Measurements from ENCODE around the gene SP1. TPM values are rescaled to one million over a fixed set of nuclear protein-coding genes. Genes with fewer than 3 reads are reported as not detected.

SP1 gene
- polyA plus RNA-seq, 3 donors: 15.1 to 80.7 (median 22.7) TPM

GRCh38 chr12:53345486-53346188 is 34.3 kb upstream of the SP1 start:
- WGBS (ENCODE audit: insufficient coverage): 56% methylated on average over 1 of the region's 10 CpGs
- H3K9me3 ChIP-seq (replicated peaks in 1 of 2; ENCODE audit: control insufficient read depth in 1 of 2, insufficient read depth in 1 of 2, low read length in 2 of 2): no peaks in the 10 kb centered on the region
- H3K36me3 Mint-ChIP-seq: peaks cover 0 to 3% of the 10 kb centered on the region in 2 donors
- H3K27ac ChIP-seq (ENCODE audit: low read depth in 1 of 2, low read length in 2 of 2): no peak overlapping the region
- H3K9me3 Mint-ChIP-seq: peaks cover 0 to 10% (median 2%) of the 10 kb centered on the region in 7 donors
- H2AFZ ChIP-seq (ENCODE audit: insufficient read depth, low read depth, low read length, poor library complexity, severe bottlenecking): peak overlapping the region; percentile 99
- no peaks in the 10 kb centered on the region for H3K36me3 ChIP-seq (replicated peaks in 1 of 2; ENCODE audit: control insufficient read depth in 1 of 2, insufficient read depth in 2 of 2, low read length in 2 of 2)
- TF ChIP-seq CTCF (IDR thresholded peaks at IDR 0.05): peak; percentile 37
- H3K4me3 Mint-ChIP-seq: peak overlapping the region; percentile 98 to 100
- no peak overlapping the region for H3K27ac Mint-ChIP-seq
- no peaks in the 10 kb centered on the region for H3K79me2 ChIP-seq (ENCODE audit: insufficient read depth, low read length)
- H3K27me3 ChIP-seq (ENCODE audit: control insufficient read depth in 2 of 2, insufficient read depth in 2 of 2, low read length in 2 of 2): peaks cover 0 to 10% of the 10 kb centered on the region in 2 donors
- peak overlapping the region; percentile 97 for H3K4me2 ChIP-seq (replicated peaks; ENCODE audit: extremely low read depth, low read length, poor library complexity, severe bottlenecking)
- no peak for DNase-seq
- no peaks in the 10 kb centered on the region for H4K20me1 ChIP-seq (ENCODE audit: insufficient read depth, low read length)
- intact Hi-C loops (cut with micrococcal nuclease): loop anchor here in 1 of 2 donors (2.0 kb wide), 1 partner anchor 21 kb away; no protein-coding TSS in a partner anchor
- peaks cover 20% of the 10 kb centered on the region for H3K4me1 Mint-ChIP-seq
- peak overlapping the region in 2 of 3 experiments; percentile 59 to 86 for H3K4me3 ChIP-seq (replicated peaks in 1 of 3; ENCODE audit: low read depth in 2 of 3, low read length in 3 of 3)
- peaks cover 15 to 18% of the 10 kb centered on the region in 2 donors for H3K4me1 ChIP-seq (ENCODE audit: control insufficient read depth in 1 of 2, insufficient read depth in 2 of 2, low read length in 2 of 2)
- H3K27me3 Mint-ChIP-seq (ENCODE audit: low read depth in 3 of 3): peaks cover 11 to 22% (median 20%) of the 10 kb centered on the region in 3 donors
- H3K9ac ChIP-seq (ENCODE audit: insufficient read depth, low read length, poor library complexity, severe bottlenecking): peak overlapping the region; percentile 71

GRCh38 chr12:53346491-53346890 is 33.5 kb upstream of the SP1 start:
- Histone ChIP-seq H3K4me1 (ENCODE audit: control insufficient read depth in 1 of 2, insufficient read depth in 2 of 2, low read length in 2 of 2) (peaks cover 15 to 18% of the 10 kb centered on the region in 2 donors), H2AFZ (ENCODE audit: insufficient read depth, low read depth, low read length, poor library complexity, severe bottlenecking) (no peak overlapping the region), H3K79me2 (ENCODE audit: insufficient read depth, low read length) (no peaks in the 10 kb centered on the region), H3K9ac (ENCODE audit: insufficient read depth, low read length, poor library complexity, severe bottlenecking) (no peak overlapping the region), H3K27ac (ENCODE audit: low read depth in 1 of 2, low read length in 2 of 2) (no peak overlapping the region), H3K36me3 (replicated peaks in 1 of 2; ENCODE audit: control insufficient read depth in 1 of 2, insufficient read depth in 2 of 2, low read length in 2 of 2) (no peaks in the 10 kb centered on the region), H4K20me1 (ENCODE audit: insufficient read depth, low read length) (no peaks in the 10 kb centered on the region), H3K27me3 (ENCODE audit: control insufficient read depth in 2 of 2, insufficient read depth in 2 of 2, low read length in 2 of 2) (peaks cover 0 to 10% of the 10 kb centered on the region in 2 donors), H3K4me2 (replicated peaks; ENCODE audit: extremely low read depth, low read length, poor library complexity, severe bottlenecking) (no peak overlapping the region), H3K9me3 (replicated peaks in 1 of 2; ENCODE audit: control insufficient read depth in 1 of 2, insufficient read depth in 1 of 2, low read length in 2 of 2) (no peaks in the 10 kb centered on the region), H3K4me3 (replicated peaks in 1 of 3; ENCODE audit: low read depth in 2 of 3, low read length in 3 of 3) (no peak overlapping the region)
- peaks cover 0 to 3% of the 10 kb centered on the region in 2 donors for H3K36me3 Mint-ChIP-seq
- 21% methylated on average over 1 of the region's 1 CpG for WGBS (ENCODE audit: insufficient coverage)
- H3K4me1 Mint-ChIP-seq: peaks cover 20% of the 10 kb centered on the region
- DNase-seq: no peak
- intact Hi-C loops (cut with micrococcal nuclease): no loop called here
- H3K9me3 Mint-ChIP-seq: peaks cover 0 to 10% (median 2%) of the 10 kb centered on the region in 7 donors
- H3K27me3 Mint-ChIP-seq (ENCODE audit: low read depth in 3 of 3): peaks cover 11 to 22% (median 15%) of the 10 kb centered on the region in 3 donors
- H3K4me3 Mint-ChIP-seq: no peak overlapping the region
- no peak for TF ChIP-seq CTCF (IDR thresholded peaks at IDR 0.05)
- H3K27ac Mint-ChIP-seq: no peak overlapping the region
